Tibial nerve (tissue), 4 donors: ENCODE results near the gene TREX2. TPM values are rescaled to one million over a fixed set of nuclear protein-coding genes. Genes with fewer than 3 reads are reported as not detected.

Experiments
- DNase-seq, 2 donors: peaks; one replicate each; pipeline ENCODE4 v3.0.0-alpha.2; 2019; ENCODE audit warnings: low spot score in 2 of 2
- H3K27ac ChIP-seq, 4 donors: fragments of 200-600 bp; sonication (generic) in 3 of 4; one replicate each; pipeline ENCODE4 v1.5.1; 2017 to 2019; ENCODE audit warnings: mild to moderate bottlenecking in 1 of 4
- H3K27me3 ChIP-seq, 2 donors: fragments of 200-600 bp; sonication (generic) in 1 of 2; one replicate each; pipeline versions ENCODE4 v1.5.1 to v1.6.0; 2017 to 2019
- H3K36me3 ChIP-seq, 3 donors: fragments of 200-600 bp; sonication (generic); one replicate each; pipeline ENCODE4 v1.5.1; 2018 to 2019
- H3K4me1 ChIP-seq, 4 donors: fragments of 200-600 bp; sonication (generic) in 3 of 4; one replicate each; pipeline ENCODE4 v1.5.1; 2017 to 2019
- H3K4me3 ChIP-seq, 4 donors: fragments of 200-600 bp; sonication (generic) in 3 of 4; one replicate each; pipeline ENCODE4 v1.5.1; 2017 to 2019; ENCODE audit warnings: mild to moderate bottlenecking in 1 of 4, moderate library complexity in 1 of 4
- H3K9me3 ChIP-seq, 4 donors: fragments of 200-600 bp; sonication (generic) in 3 of 4; one replicate each; pipeline ENCODE4 v1.5.1; 2017 to 2019
- CTCF ChIP-seq, 5 experiments: fragments of 200-600 bp in 3 of 5; fragments of 450-650 bp in 2 of 5; sonication (generic) in 3 of 5; IDR thresholded peaks; one replicate each; pipeline ENCODE4 v1.5.1; 2016 to 2019; ENCODE audit warnings: antibody characterized with exemption in 5 of 5, mild to moderate bottlenecking in 3 of 5, moderate library complexity in 2 of 5
- EP300 ChIP-seq, 2 donors: sonication (generic); formaldehyde crosslinking; IDR thresholded peaks; one replicate each; pipeline ENCODE4 v1.6.1; 2017; ENCODE audit warnings: antibody characterized with exemption in 2 of 2, mild to moderate bottlenecking in 1 of 2
- POLR2A ChIP-seq, 2 donors: fragments of 450-650 bp; IDR thresholded peaks; one replicate each; pipeline ENCODE4 v1.6.1; 2017; ENCODE audit warnings: antibody characterized with exemption in 2 of 2, mild to moderate bottlenecking in 2 of 2, moderate library complexity in 2 of 2
- WGBS, 2 donors: methylation state at CpG; one replicate each; pipeline ENCODE4 v1.1.5; 2018; 5-methylcytosine and 5-hydroxymethylcytosine counted together
- total RNA-seq, 4 donors: library from RNA; depleted of rRNA; stranded (reverse); fragments of >200 nt; gene quantifications; one replicate each; pipeline ENCODE4 v1.1.0, GENCODE V29; 2016

The TREX2 gene
- total RNA-seq, 4 donors from 2014 or later = 1.5 to 4.4 (median 3.3) TPM

GRCh38 chrX:153443476-153444332, 2.2 kb downstream of the TREX2 start:
- DNase-seq = no peak
- H3K4me3 ChIP-seq = no peak overlapping the region
- no peak overlapping the region for H3K27ac ChIP-seq
- TF ChIP-seq CTCF (IDR thresholded peaks at IDR 0.05) (no peak), EP300 (IDR thresholded peaks at IDR 0.05) (no peak), POLR2A (IDR thresholded peaks at IDR 0.05) (no peak)
- H3K4me1 ChIP-seq = no peaks in the 10 kb centered on the region
- 80 to 91% methylated on average over 18 to 24 of the region's 25 CpGs for WGBS, 2 donors
- no peaks in the 10 kb centered on the region for H3K27me3 ChIP-seq
- peaks cover 0 to 8% (median 0%) of the 10 kb centered on the region in 3 donors for H3K36me3 ChIP-seq
- no peaks in the 10 kb centered on the region for H3K9me3 ChIP-seq

- Histone ChIP-seq H3K9me3 (no peaks in the 10 kb centered on the region), H3K4me3 (no peak overlapping the region), H3K27me3 (no peaks in the 10 kb centered on the region), H3K4me1 (no peaks in the 10 kb centered on the region), H3K36me3 (peaks cover 0 to 7% (median 0%) of the 10 kb centered on the region in 3 donors), H3K27ac (no peak overlapping the region)
- no peak for DNase-seq
- WGBS, 2 donors = 74 to 77% methylated on average over 5 of the region's 5 CpGs
- TF ChIP-seq EP300 (IDR thresholded peaks at IDR 0.05) = no peak
- no peak for TF ChIP-seq POLR2A (IDR thresholded peaks at IDR 0.05)
Observed at GRCh38 chrX:153442463-153442862, 3.4 kb downstream of the TREX2 start.

- H3K27ac ChIP-seq = no peak overlapping the region
- DNase-seq = no peak
- no peaks in the 10 kb centered on the region for H3K9me3 ChIP-seq
- WGBS, 2 donors = 40 to 79% methylated on average over 2 to 9 of the region's 9 CpGs
- H3K4me3 ChIP-seq = no peak overlapping the region
- H3K27me3 ChIP-seq = no peaks in the 10 kb centered on the region
- TF ChIP-seq CTCF (IDR thresholded peaks at IDR 0.05) (no peak), POLR2A (IDR thresholded peaks at IDR 0.05) (no peak), EP300 (IDR thresholded peaks at IDR 0.05) (no peak)
- peaks cover 0 to 2% (median 0%) of the 10 kb centered on the region in 3 donors for H3K36me3 ChIP-seq
- H3K4me1 ChIP-seq = no peaks in the 10 kb centered on the region
Observed at GRCh38 chrX:153441981-153442380, 3.9 kb downstream of the TREX2 start.

- 64 to 81% methylated on average over 7 of the region's 7 CpGs for WGBS, 2 donors
- H3K36me3 ChIP-seq = no peaks in the 10 kb centered on the region
- H3K27me3 ChIP-seq = no peaks in the 10 kb centered on the region
- DNase-seq = no peak
- no peaks in the 10 kb centered on the region for H3K4me1 ChIP-seq
- no peak overlapping the region for H3K4me3 ChIP-seq
- TF ChIP-seq EP300 (IDR thresholded peaks at IDR 0.05) (no peak), CTCF (IDR thresholded peaks at IDR 0.05) (no peak), POLR2A (IDR thresholded peaks at IDR 0.05) (no peak)
- H3K9me3 ChIP-seq = no peaks in the 10 kb centered on the region
- no peak overlapping the region for H3K27ac ChIP-seq
Observed at GRCh38 chrX:153441296-153441695, 4.6 kb downstream of the TREX2 start.

GRCh38 chrX:153440556-153441135, 5.2 kb downstream of the TREX2 start:
- DNase-seq = no peak
- no peaks in the 10 kb centered on the region for H3K9me3 ChIP-seq
- no peaks in the 10 kb centered on the region for H3K36me3 ChIP-seq
- WGBS, 2 donors = 68 to 79% methylated on average over 3 to 13 of the region's 13 CpGs
- no peaks in the 10 kb centered on the region for H3K27me3 ChIP-seq
- no peak overlapping the region for H3K4me3 ChIP-seq
- TF ChIP-seq POLR2A (IDR thresholded peaks at IDR 0.05) = no peak
- no peak for TF ChIP-seq EP300 (IDR thresholded peaks at IDR 0.05)
- no peak for TF ChIP-seq CTCF (IDR thresholded peaks at IDR 0.05)
- no peak overlapping the region for H3K27ac ChIP-seq
- H3K4me1 ChIP-seq = no peaks in the 10 kb centered on the region
